Lung (tissue), 12 donors: Measurements from ENCODE around the gene ABCB8. TPM values are rescaled to one million over a fixed set of nuclear protein-coding genes. Genes with fewer than 3 reads are reported as not detected.

ENCODE experiments used
- ATAC-seq: fragments of 200-7000 bp; cut with Tn5 transposase; one replicate; pipeline ENCODE4 v1.9.1; 2020; ENCODE audit warnings: moderate number of reproducible peaks; ENCODE audit not compliant: insufficient read depth, low FRiP score
- DNase-seq, 3 donors: peaks; one replicate each; pipeline ENCODE4 v3.0.0-alpha.2; 2013 to 2017
- H3K27ac ChIP-seq, 2 donors: one replicate each; pipeline ENCODE4 v1.5.1; 2013; ENCODE audit warnings: mild to moderate bottlenecking in 2 of 2, moderate library complexity in 2 of 2, control low read depth in 1 of 2, inconsistent platforms in 1 of 2, low read depth in 1 of 2, low read length in 1 of 2
- H3K27me3 ChIP-seq, 3 donors: one replicate each; pipeline ENCODE4 v1.5.1; 2013; ENCODE audit warnings: low read length in 2 of 3; ENCODE audit not compliant: control insufficient read depth in 3 of 3, insufficient read depth in 3 of 3
- H3K36me3 ChIP-seq, 4 donors: one replicate each; pipeline ENCODE4 v1.5.1; 2013; ENCODE audit warnings: low read length in 4 of 4, mild to moderate bottlenecking in 1 of 4, moderate library complexity in 1 of 4; ENCODE audit not compliant: control insufficient read depth in 4 of 4, insufficient read depth in 4 of 4
- H3K4me1 ChIP-seq, 5 donors: one replicate each; pipeline ENCODE4 v1.5.1; 2013; ENCODE audit warnings: low read length in 5 of 5, mild to moderate bottlenecking in 2 of 5, moderate library complexity in 1 of 5; ENCODE audit not compliant: control insufficient read depth in 5 of 5, insufficient read depth in 5 of 5
- H3K4me3 ChIP-seq: one replicate; pipeline ENCODE4 v1.5.1; 2013; ENCODE audit warnings: mild to moderate bottlenecking, control low read depth, moderate library complexity
- H3K9ac ChIP-seq, 2 donors: one replicate each; pipeline ENCODE4 v1.5.1; 2013; ENCODE audit warnings: low read length in 2 of 2, control low read depth in 1 of 2; ENCODE audit not compliant: insufficient read depth in 1 of 2
- H3K9me3 ChIP-seq, 4 donors: one replicate each; pipeline ENCODE4 v1.5.1; 2013; ENCODE audit warnings: low read length in 3 of 4, mild to moderate bottlenecking in 1 of 4, moderate library complexity in 1 of 4; ENCODE audit not compliant: control insufficient read depth in 4 of 4, insufficient read depth in 3 of 4
- WGBS, 2 donors: extraction: QIAGEN DNeasy Blood & Tissue Kit; methylation state at CpG; one replicate each; pipeline ENCODE4 v1.1.7; 2013; 5-methylcytosine and 5-hydroxymethylcytosine counted together
- polyA plus RNA-seq, 2 donors: library from polyadenylated mRNA; stranded (reverse); fragments of 200-250 nt; gene quantifications; one replicate each; pipeline ENCODE4 v1.2.1, GENCODE V29; 2013
- total RNA-seq, 2 donors: library from RNA; depleted of rRNA in 1 of 2; stranded (reverse); fragments of >200 nt in 1 of 2; gene quantifications; one replicate each; pipeline ENCODE4 v1.2.1, GENCODE V29; 2014 to 2021
- TF ChIP-seq, protein P1 (sequence below): IDR thresholded peaks from 2 replicates; pipeline ENCODE4 v1.5.1; 2012; ENCODE audit warnings: mild to moderate bottlenecking; ENCODE audit errors: control extremely low read depth, extremely low read depth
- donor health status: control.
- donor health status: control.
- donor health status: Bipolar disorder and iron deficiency.
- donor health status: healthy.
- donor health status: DM: yes; HTN: yes; CAD: no.

The ABCB8 gene
- total and polyA plus RNA-seq, 4 donors = 21.8 to 61.5 (median 28.8) TPM

GRCh38 chr7:151080067-151080521, 51.8 kb downstream of the ABCB8 start:
- H3K4me1 ChIP-seq = peaks cover 8 to 46% (median 28%) of the 10 kb centered on the region in 5 donors

DNA sequence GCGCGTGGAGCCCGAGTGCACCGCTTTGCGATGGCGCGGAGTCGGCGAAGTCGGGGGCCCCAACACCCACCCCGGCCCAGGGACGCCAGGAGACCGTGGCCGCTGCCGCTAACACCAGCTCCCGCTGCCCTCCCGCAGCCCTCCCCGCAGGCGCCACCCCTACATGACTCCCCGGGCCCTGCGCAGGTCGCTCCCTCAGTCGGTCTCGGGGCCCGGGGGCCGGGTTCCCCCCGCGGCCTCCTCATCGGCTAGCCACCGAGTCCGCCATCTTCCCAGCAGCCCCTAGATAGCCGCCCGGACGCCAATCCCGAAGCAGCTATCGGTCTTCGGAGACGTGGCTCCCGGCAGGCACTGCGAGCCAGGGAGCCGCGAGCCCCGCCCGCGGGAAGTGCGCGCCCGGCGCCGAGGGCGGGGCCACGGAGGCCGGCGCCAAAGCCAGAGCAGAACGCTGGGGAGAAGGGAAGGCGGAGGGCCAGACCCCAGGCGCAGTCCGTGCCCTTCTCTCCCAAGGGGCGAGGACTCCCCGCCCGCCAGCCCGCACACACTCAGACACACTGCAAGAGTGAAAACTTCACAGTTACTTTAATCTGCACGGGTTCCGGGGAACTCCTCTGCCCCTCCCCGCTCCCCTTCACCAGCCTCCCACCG, 52.4 kb downstream of the ABCB8 start, which contains the start of gene FASTK:
FASTK (minus strand) TSS at position 288 of the 648 bp plus-strand sequence; CDS start at position 245, 43 bp downstream.
- Histone ChIP-seq H3K4me1 (peaks cover 13 to 52% (median 33%) of the 10 kb centered on the region in 5 donors), H3K27me3 (no peaks in the 10 kb centered on the region), H3K4me3 (peak within 1 kb of the TSS; percentile 88), H3K27ac (peak within 1 kb of the TSS; percentile 94), H3K9me3 (no peaks in the 10 kb centered on the region), H3K36me3 (peaks cover 0 to 14% (median 10%) of the 10 kb centered on the region in 4 donors), H3K9ac (peak within 1 kb of the TSS in 1 of 2 donors; percentile 7)
- 2% methylated on average over 61 to 66 of the region's 66 CpGs for WGBS, 2 donors
- TF ChIP-seq, protein P1, sequence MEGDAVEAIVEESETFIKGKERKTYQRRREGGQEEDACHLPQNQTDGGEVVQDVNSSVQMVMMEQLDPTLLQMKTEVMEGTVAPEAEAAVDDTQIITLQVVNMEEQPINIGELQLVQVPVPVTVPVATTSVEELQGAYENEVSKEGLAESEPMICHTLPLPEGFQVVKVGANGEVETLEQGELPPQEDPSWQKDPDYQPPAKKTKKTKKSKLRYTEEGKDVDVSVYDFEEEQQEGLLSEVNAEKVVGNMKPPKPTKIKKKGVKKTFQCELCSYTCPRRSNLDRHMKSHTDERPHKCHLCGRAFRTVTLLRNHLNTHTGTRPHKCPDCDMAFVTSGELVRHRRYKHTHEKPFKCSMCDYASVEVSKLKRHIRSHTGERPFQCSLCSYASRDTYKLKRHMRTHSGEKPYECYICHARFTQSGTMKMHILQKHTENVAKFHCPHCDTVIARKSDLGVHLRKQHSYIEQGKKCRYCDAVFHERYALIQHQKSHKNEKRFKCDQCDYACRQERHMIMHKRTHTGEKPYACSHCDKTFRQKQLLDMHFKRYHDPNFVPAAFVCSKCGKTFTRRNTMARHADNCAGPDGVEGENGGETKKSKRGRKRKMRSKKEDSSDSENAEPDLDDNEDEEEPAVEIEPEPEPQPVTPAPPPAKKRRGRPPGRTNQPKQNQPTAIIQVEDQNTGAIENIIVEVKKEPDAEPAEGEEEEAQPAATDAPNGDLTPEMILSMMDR = no peak
- ATAC-seq (peak; percentile 90), DNase-seq (peak; percentile 92 to 95 (median 94))

More at GRCh38 chr7:151080067-151080521, 51.8 kb downstream of the ABCB8 start:
- no peak for DNase-seq
- H3K9ac ChIP-seq = peak overlapping the region in 1 of 2 donors; percentile 7
- peaks cover 5 to 19% (median 14%) of the 10 kb centered on the region in 4 donors for H3K36me3 ChIP-seq
- no peaks in the 10 kb centered on the region for H3K9me3 ChIP-seq
- H3K27ac ChIP-seq = peak overlapping the region; percentile 94
- peak; percentile 1 for ATAC-seq
- H3K27me3 ChIP-seq = no peaks in the 10 kb centered on the region
- TF ChIP-seq, protein P1 = no peak
- WGBS, 2 donors = 1% methylated on average over 31 of the region's 31 CpGs
- peak overlapping the region; percentile 88 for H3K4me3 ChIP-seq

DNA sequence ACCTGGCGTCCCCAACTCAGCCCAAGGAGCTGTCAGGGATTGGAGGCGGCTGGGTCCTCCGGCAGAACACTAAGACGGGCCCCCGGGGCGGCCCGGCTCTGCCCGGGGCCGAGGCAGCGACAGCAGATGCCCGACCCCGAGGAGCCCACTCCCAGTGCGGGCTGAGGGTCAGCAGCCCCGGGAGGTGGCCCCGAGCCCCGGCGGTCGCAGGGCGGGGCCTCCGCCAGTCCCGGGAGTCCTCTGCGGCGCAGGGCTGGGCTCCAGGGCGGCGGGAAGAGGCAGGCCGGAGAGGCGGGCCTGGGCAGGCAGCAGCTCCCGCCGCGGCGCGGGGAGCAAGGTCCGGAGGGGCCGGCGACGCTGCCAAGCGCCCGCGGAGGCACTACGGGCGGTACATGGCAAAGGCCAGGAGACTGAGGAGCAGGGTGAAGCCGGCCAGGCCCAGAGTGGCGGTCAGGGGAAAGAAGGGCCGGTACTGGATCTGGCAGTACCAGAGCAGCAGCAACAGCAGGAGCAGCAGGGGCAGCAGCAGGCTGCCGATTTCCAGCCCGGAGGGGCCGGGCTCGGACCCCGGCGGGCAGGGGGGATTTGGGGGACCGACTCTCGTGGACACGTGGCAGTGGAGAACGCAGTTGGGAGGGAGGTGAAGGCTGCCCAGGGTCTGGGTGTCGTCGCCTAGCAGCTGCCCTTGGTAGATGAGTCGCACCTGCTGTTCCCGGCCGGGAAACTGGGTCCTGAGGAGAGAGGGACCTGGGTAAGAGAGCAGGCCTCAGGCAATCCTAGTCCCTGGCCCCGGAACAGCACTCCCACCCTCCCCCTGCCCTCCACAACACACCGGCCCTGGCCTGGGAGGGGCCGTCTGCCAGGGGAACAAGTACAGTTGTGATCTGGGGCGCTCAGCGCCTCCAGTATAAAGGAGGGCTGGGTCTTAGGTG, 53.2 kb downstream of the ABCB8 start:
- Histone ChIP-seq H3K9me3 (no peaks in the 10 kb centered on the region), H3K4me3 (peak overlapping the region; percentile 27), H3K27ac (peak overlapping the region; percentile 86), H3K9ac (no peak overlapping the region), H3K4me1 (peaks cover 13 to 54% (median 33%) of the 10 kb centered on the region in 5 donors), H3K27me3 (no peaks in the 10 kb centered on the region), H3K36me3 (peaks cover 0 to 9% (median 4%) of the 10 kb centered on the region in 4 donors)
- ATAC-seq = no peak
- WGBS, 2 donors = 41 to 59% methylated on average over 57 to 64 of the region's 64 CpGs
- peak in 1 of 3 donors; percentile 12 for DNase-seq
- TF ChIP-seq, protein P1 = no peak
